Fibroblast of peridontal ligament (primary cell): ENCODE measurements around the gene BTN3A1.
"Not testable (repeated sequence)": the region's sequence is repeated elsewhere in the genome, so short reads cannot be mapped to it uniquely, and the experiment has no call there.

Experiments used
- DNase-seq: peaks from one replicate; pipeline ENCODE4 v3.0.0-alpha.2; 2010; ENCODE audit errors: extremely low read depth

Gene BTN3A1

DNA sequence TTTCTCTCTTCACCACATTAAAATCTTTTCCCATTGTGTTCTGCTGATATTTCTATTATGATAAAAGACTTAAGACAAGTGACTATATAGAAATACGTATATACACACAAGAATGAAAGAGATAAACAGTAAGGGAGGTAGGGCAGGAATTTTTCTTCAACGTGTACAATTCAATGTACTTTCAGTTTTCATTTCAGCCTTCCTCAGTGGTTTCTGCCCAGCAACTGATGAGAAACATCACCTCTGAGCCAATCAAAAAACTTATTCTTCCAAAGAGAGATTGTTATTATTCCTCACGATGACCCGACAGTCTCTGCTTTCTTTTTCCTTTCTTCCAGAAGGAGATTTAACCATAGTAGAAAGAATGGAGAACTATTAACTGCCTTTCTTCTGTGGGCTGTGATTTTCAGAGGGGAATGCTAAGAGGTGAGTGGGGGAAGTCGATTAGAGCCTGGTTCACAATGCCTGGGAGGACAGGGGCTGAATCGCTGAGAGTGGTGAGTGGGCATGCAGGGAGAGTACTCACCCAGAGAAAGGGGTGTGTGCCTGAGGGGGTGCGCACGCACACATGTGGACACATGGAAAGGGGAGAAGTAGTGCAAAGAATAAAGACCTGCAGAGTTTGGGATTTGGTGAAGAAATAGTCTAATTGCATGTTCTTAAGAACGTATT lies at the start of gene BTN3A1:
TSS of gene BTN3A1 (plus strand) at position 289 of the 672 bp plus-strand sequence. CDS start 3,289 bp downstream, outside the sequence.
- peak; percentile 84 for DNase-seq

DNA sequence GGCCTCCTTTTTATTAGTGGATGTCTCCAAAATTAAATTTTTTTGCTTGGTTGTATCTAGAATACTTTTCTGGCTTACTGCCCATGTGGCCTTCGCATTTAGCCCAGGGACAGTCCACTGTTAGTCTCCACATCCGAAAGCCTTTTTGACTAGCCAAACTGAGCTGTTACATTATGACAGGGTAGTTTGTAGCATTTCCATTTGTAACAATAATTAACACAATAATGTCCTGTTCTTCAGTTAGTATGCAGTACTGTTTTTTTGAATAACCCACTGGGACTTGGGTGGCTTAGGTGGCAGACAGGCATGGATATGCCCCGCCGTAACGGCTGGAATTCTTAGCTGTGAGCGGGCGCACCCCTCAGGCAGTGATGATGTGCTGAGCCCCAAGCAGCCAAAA lies 49.8 kb upstream of the BTN3A1 start:
- no peak for DNase-seq

DNA sequence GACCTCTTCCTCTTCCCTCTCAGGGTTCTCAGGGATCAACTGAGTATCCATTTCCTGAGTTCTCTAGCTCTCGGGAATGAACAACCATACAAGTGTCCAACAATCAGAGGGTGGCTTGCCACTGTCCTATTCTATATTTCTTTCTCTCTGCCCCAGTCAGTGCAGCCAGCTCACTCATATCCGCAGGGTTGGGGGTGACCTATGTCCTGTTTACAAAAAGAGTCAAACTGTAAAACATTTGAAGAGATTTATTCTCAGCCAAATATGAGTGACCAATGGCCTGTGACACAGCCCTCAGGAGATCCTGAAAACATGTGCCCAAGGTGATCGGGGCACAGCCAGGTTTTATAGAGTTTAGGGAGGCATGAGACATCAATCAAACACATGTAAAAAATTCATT lies 47.9 kb upstream of the BTN3A1 start:
- no peak for DNase-seq

DNA sequence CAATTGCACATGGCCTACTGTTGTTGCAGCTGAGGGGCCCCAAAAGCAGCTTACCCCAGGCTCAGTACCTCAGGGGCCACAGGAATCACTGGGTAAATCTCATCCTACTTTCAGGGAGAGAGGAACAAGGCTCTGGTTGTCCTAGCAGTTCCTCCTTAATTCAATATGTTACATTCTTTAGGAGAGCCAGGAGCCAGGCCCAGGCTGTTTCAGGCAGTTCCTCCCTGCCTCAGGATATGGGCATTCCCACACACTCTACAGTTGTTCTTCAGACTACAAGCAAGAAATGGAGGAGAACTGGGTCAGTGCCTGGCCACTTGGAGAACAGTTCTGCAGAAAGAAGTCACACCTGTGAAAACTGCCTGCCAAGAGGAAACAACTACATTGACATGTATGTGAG lies 46.7 kb upstream of the BTN3A1 start:
- DNase-seq = no peak

DNA sequence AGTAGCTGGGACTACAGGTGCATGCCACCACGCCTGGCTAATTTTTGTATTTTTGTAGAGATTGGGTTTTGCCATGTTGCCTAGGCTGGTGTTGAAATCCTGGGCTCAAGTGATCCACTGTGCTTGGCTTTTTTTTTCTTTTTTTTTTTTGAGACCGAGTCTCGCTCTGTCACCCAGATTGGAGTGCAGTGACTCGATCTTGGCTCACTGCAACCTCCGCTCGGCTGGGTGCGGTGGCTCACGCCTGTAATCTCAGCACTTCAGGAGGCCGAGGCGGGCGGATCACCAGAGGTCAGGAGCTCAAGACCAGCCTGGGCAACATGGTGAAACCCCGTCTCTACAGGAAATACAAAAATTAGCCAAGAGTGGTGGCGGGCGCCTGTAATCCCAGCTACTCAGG lies 44.5 kb upstream of the BTN3A1 start:
- not testable (repeated sequence) for DNase-seq

- no peak for DNase-seq
Observed at GRCh38 chr6:26358511-26358981, 43.5 kb upstream of the BTN3A1 start.

- DNase-seq = peak; percentile 28
Observed at GRCh38 chr6:26359765-26360164, 42.3 kb upstream of the BTN3A1 start.

DNA sequence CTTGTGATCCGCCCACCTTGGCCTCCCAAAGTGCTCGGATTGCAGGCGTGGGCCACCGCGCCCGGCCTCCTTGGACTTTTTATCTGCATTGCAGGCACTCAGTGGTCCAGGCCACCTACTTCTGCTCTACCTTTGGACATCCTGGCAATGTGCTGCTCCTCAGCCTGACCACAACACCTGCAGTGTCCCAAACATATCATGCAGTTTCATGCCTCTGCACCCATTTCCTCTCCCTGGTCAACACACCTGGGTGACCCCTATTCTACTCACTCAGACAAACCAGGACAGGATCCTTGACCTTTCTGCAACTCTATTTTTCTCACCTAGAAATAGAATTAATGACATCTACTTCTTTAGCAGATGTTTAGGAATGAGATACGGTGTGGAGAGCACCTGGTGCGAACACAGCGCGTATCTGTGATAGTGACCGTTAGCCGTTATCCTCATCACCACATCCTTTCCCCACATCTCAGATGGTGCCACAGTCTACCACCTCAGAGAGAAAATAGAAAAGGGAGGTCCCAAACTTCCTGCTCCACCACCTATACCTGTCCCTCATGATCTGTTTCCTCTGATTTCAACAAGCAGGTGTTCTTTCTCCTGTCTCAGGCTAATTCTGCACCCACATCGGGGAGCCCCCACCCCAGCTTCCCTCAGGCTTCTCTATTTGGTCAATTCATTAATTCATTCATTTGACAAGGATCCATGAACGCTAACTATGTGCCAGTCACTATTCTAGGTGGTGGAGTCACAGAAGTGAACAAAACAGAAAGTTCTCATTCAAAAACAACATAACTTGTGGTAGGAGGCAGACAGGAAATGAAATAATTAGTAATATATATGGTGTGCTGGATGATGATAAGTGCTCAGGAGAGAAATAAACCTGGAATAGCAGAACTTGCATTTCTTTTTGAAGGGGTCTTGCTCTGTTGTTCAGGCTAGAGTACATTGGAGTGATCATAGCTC lies 41.3 kb upstream of the BTN3A1 start:
- no peak for DNase-seq

DNA sequence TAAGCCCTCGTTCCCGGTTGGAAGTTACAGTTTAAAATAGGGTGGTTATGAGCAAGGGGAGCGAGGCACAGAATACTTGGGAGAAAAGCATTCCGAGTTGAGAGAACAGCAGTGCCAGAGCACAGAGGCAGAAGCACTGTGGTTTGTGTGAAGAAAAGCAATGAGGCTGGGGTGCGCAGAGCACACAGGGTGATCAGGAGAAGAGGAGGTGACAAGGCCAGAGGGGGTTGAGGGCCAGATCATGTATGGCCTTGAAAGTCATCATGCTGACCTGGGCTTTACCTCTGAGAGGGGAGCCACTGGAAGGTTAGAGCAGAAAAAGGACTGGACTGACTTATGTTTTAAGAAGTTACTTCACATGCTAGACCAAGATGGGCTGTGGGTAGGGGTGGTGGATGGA lies 40.5 kb upstream of the BTN3A1 start:
- no peak for DNase-seq

- DNase-seq = no peak
Observed at GRCh38 chr6:26362093-26362835, 39.8 kb upstream of the BTN3A1 start.

GRCh38 chr6:26362836-26363220 lies 39.2 kb upstream of the BTN3A1 start:
- no peak for DNase-seq

DNA sequence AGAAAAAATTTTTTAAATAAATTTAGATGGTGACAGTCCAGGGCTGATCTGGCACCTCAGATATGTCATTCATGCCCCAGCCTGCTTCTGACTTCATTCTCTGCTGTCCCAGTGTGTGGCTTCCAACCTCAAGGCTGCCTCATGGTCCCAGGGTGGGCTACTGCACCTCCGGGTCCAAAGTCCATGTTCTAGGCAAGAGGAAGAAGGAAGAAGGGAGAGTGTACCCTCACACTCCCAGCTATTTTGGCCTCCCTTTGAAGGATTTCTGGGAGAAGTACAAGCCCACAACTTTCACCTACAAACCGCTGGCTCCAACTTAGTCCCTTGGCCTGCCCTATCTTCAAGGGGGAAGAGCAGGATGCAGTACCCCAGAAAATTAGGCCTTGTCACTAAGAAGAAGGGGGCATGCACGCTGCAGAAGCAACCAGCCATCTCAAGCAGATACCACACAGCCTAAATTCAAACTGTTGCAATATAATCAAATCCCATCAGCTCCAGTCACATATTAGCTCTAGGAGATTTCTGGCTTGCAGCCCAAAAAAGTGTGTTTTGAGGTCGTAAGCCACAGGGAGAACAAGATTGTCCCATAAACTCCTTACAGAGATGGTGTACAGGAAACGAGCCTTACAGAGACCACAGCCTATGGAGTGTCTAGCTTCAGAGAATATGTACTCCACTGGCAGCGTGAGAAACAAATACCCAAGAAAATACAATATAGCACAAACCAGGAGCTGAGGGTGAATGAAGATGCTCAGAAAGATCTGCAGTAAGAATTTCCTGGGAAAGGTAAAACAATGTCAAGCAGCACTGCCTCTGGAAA lies 38.0 kb upstream of the BTN3A1 start:
- peak; percentile 34 for DNase-seq

DNA sequence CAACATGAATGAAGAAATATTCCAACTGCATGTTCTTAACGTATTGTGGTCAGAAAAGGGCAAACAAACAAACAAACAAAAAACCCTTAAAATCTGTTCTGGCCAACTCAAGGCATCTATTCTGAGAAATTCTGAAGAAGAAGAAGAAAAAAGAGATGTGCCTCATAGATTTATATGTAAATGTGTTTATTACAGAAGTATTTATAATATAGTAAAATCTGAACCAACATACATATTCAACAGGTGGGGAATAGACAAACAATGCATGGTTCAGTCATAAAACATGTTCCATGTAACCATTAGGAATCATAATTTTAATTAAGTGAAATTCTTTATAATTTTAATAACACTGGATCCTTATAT lies 36.5 kb upstream of the BTN3A1 start:
- DNase-seq = no peak

- peak; percentile 15 for DNase-seq
Observed at GRCh38 chr6:26366504-26366903, 35.6 kb upstream of the BTN3A1 start.

GRCh38 chr6:26367114-26367513 lies 35.0 kb upstream of the BTN3A1 start:
- DNase-seq = no peak

GRCh38 chr6:26371813-26372212 lies 30.3 kb upstream of the BTN3A1 start:
- DNase-seq = not testable (repeated sequence)

DNA sequence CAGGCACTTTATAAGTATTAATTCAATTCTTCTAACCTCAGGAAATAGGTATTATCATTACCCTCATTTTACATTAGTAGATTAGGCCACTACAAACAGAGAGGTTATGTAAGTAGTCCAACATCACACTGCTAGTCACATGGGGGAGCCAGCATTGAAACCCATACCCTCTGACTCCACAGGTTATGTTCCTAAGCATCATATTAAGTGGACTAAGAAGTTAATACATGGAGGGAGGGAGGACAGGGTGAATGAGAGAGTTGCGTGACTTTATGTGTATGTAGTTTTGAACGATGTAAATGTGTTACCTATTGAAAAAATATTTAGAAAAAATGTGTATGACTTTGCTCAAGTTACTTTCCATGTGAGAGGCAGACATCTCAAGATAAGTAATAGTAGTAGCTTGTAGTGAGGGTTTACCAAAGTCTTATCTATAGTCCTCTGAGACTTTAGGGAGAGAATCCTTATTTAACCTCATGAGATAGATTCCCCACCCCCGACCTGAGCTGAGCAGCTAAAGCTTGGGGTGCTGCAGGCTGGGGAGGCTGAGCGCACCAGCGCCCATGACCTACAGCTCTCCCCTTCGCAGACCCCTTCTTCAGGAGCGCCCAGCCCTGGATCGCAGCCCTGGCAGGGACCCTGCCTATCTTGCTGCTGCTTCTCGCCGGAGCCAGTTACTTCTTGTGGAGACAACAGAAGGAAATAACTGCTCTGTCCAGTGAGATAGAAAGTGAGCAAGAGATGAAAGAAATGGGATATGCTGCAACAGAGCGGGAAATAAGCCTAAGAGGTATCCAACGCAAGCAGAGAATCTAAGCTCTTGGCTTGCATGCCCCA lies 29.5 kb upstream of the BTN3A1 start:
- no peak for DNase-seq

DNA sequence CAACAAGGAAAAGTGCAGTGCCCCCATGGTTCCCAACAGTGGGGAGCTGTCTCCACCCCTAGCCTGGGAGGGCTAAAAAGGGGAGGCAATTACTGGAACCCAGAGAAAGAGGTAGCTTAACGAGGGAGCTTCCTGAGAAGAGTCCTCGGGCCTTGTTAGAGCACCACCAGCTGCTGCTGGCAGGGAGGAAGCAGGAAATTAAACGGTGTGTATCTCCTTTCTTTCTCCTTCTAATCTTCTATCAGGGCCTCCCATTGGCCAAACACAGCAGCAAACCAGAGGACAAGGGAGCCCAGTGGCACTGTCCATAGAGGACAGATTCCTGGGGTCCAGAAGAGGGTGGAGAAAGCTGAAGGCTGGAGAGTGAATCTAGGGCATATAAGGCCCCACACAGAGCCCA lies 26.8 kb upstream of the BTN3A1 start:
- no peak for DNase-seq

GRCh38 chr6:26377719-26378118 lies 24.4 kb upstream of the BTN3A1 start:
- no peak for DNase-seq

- DNase-seq = not testable (repeated sequence)
Observed at GRCh38 chr6:26378143-26378542, 23.9 kb upstream of the BTN3A1 start.
